ENCODE data around the gene SOX30.

SOX30 gene

GRCh38 chr5:157690690-157691433 is 38.6 kb upstream of the SOX30 start:
- Histone ChIP-seq H4K8ac (ENCODE audit: low read depth, low read length) (peak overlapping the region; percentile 65), H3K9ac (ENCODE audit: low read depth, low read length, poor library complexity) (no peak overlapping the region), H2AFZ (ENCODE audit: low read length) (no peak overlapping the region), H3K27ac (replicated peaks; ENCODE audit: low read length) (no peak overlapping the region), H3K4ac (ENCODE audit: low read length) (peak overlapping the region; percentile 23), H3K36me3 (replicated peaks in 1 of 2; ENCODE audit: control insufficient read depth in 2 of 2, insufficient read depth in 2 of 2, low read length in 2 of 2) (no peaks in the 10 kb centered on the region), H3K4me1 (ENCODE audit: control insufficient read depth in 2 of 2, insufficient read depth in 1 of 2, low read depth in 1 of 2, low read length in 2 of 2) (no peaks in the 10 kb centered on the region), H2AK5ac (ENCODE audit: low read depth, low read length) (peak overlapping the region; percentile 75), H2BK12ac (ENCODE audit: low read length) (no peak overlapping the region), H3K4me2 (ENCODE audit: insufficient read depth, low read length, poor library complexity, severe bottlenecking) (no peak overlapping the region), H3K18ac (ENCODE audit: low read length) (no peak overlapping the region), H2BK120ac (ENCODE audit: low read depth, low read length) (no peak overlapping the region), H3K79me1 (ENCODE audit: low read depth, low read length) (no peaks in the 10 kb centered on the region), H3K23ac (ENCODE audit: low read depth, low read length, poor library complexity) (no peak overlapping the region), H3K4me3 (ENCODE audit: low read length in 2 of 2) (no peak overlapping the region), H3K27me3 (ENCODE audit: control insufficient read depth in 3 of 3, insufficient read depth in 3 of 3, low read depth in 1 of 3, low read length in 3 of 3) (no peaks in the 10 kb centered on the region), H3K14ac (ENCODE audit: low read length) (peak overlapping the region; percentile 82), H2BK5ac (ENCODE audit: low read length) (no peak overlapping the region), H2BK15ac (ENCODE audit: low read length) (no peak overlapping the region), H3K9me3 (replicated peaks in 1 of 2; ENCODE audit: control insufficient read depth in 2 of 2, insufficient read depth in 1 of 2, low read depth in 1 of 2, low read length in 2 of 2) (peaks cover 0 to 3% of the 10 kb centered on the region in 2 donors), H4K91ac (ENCODE audit: low read depth, low read length, poor library complexity) (no peak overlapping the region)
- WGBS, 2 donors (ENCODE audit: extremely low coverage in 2 of 2, insufficient read length in 2 of 2, insufficient replicate concordance in 1 of 2) = no CpG with 5 or more reads among the region's 53 CpGs
- DNase-seq (ENCODE audit: low spot score) = no peak

- peak overlapping the region; percentile 82 for H3K14ac ChIP-seq (ENCODE audit: low read length)
- peaks cover 0 to 3% of the 10 kb centered on the region in 2 donors for H3K9me3 ChIP-seq (replicated peaks in 1 of 2; ENCODE audit: control insufficient read depth in 2 of 2, insufficient read depth in 1 of 2, low read depth in 1 of 2, low read length in 2 of 2)
- H3K4me1 ChIP-seq (ENCODE audit: control insufficient read depth in 2 of 2, insufficient read depth in 1 of 2, low read depth in 1 of 2, low read length in 2 of 2) = no peaks in the 10 kb centered on the region
- H3K9ac ChIP-seq (ENCODE audit: low read depth, low read length, poor library complexity) = no peak overlapping the region
- no peak overlapping the region for H2AFZ ChIP-seq (ENCODE audit: low read length)
- no peak for DNase-seq (ENCODE audit: low spot score)
- H3K27ac ChIP-seq (replicated peaks; ENCODE audit: low read length) = no peak overlapping the region
- no peaks in the 10 kb centered on the region for H3K36me3 ChIP-seq (replicated peaks in 1 of 2; ENCODE audit: control insufficient read depth in 2 of 2, insufficient read depth in 2 of 2, low read length in 2 of 2)
- H3K18ac ChIP-seq (ENCODE audit: low read length) = no peak overlapping the region
- H2BK12ac ChIP-seq (ENCODE audit: low read length) = no peak overlapping the region
- H3K23ac ChIP-seq (ENCODE audit: low read depth, low read length, poor library complexity) = no peak overlapping the region
- H2BK5ac ChIP-seq (ENCODE audit: low read length) = no peak overlapping the region
- no peak overlapping the region for H2BK120ac ChIP-seq (ENCODE audit: low read depth, low read length)
- H4K8ac ChIP-seq (ENCODE audit: low read depth, low read length) = peak overlapping the region; percentile 65
- no peak overlapping the region for H3K4ac ChIP-seq (ENCODE audit: low read length)
- WGBS, 2 donors (ENCODE audit: extremely low coverage in 2 of 2, insufficient read length in 2 of 2, insufficient replicate concordance in 1 of 2) = no CpG with 5 or more reads among the region's 52 CpGs
- H2AK5ac ChIP-seq (ENCODE audit: low read depth, low read length) = no peak overlapping the region
- no peaks in the 10 kb centered on the region for H3K27me3 ChIP-seq (ENCODE audit: control insufficient read depth in 3 of 3, insufficient read depth in 3 of 3, low read depth in 1 of 3, low read length in 3 of 3)
- H3K4me2 ChIP-seq (ENCODE audit: insufficient read depth, low read length, poor library complexity, severe bottlenecking) = no peak overlapping the region
- no peak overlapping the region for H2BK15ac ChIP-seq (ENCODE audit: low read length)
- H3K79me1 ChIP-seq (ENCODE audit: low read depth, low read length) = no peaks in the 10 kb centered on the region
- no peak overlapping the region for H4K91ac ChIP-seq (ENCODE audit: low read depth, low read length, poor library complexity)
- H3K4me3 ChIP-seq (ENCODE audit: low read length in 2 of 2) = no peak overlapping the region
Observed at GRCh38 chr5:157689942-157690689, 37.9 kb upstream of the SOX30 start.

GRCh38 chr5:157687198-157687554 is 34.9 kb upstream of the SOX30 start:
- no peaks in the 10 kb centered on the region for H3K79me1 ChIP-seq (ENCODE audit: low read depth, low read length)
- no peak overlapping the region for H3K4me3 ChIP-seq (ENCODE audit: low read length in 2 of 2)
- H3K9me3 ChIP-seq (replicated peaks in 1 of 2; ENCODE audit: control insufficient read depth in 2 of 2, insufficient read depth in 1 of 2, low read depth in 1 of 2, low read length in 2 of 2) = peaks cover 0 to 3% of the 10 kb centered on the region in 2 donors
- no peak overlapping the region for H2AFZ ChIP-seq (ENCODE audit: low read length)
- H4K8ac ChIP-seq (ENCODE audit: low read depth, low read length) = no peak overlapping the region
- no peak overlapping the region for H3K9ac ChIP-seq (ENCODE audit: low read depth, low read length, poor library complexity)
- no peaks in the 10 kb centered on the region for H3K36me3 ChIP-seq (replicated peaks in 1 of 2; ENCODE audit: control insufficient read depth in 2 of 2, insufficient read depth in 2 of 2, low read length in 2 of 2)
- H3K4me1 ChIP-seq (ENCODE audit: control insufficient read depth in 2 of 2, insufficient read depth in 1 of 2, low read depth in 1 of 2, low read length in 2 of 2) = no peaks in the 10 kb centered on the region
- H3K18ac ChIP-seq (ENCODE audit: low read length) = no peak overlapping the region
- no peak overlapping the region for H3K4ac ChIP-seq (ENCODE audit: low read length)
- H3K14ac ChIP-seq (ENCODE audit: low read length) = no peak overlapping the region
- no CpG with 5 or more reads among the region's 1 CpG for WGBS, 2 donors (ENCODE audit: extremely low coverage in 2 of 2, insufficient read length in 2 of 2, insufficient replicate concordance in 1 of 2)
- no peak overlapping the region for H3K27ac ChIP-seq (replicated peaks; ENCODE audit: low read length)
- H3K27me3 ChIP-seq (ENCODE audit: control insufficient read depth in 3 of 3, insufficient read depth in 3 of 3, low read depth in 1 of 3, low read length in 3 of 3) = no peaks in the 10 kb centered on the region
- H3K23ac ChIP-seq (ENCODE audit: low read depth, low read length, poor library complexity) = no peak overlapping the region
- H4K91ac ChIP-seq (ENCODE audit: low read depth, low read length, poor library complexity) = no peak overlapping the region
- no peak overlapping the region for H2BK5ac ChIP-seq (ENCODE audit: low read length)
- no peak overlapping the region for H2AK5ac ChIP-seq (ENCODE audit: low read depth, low read length)
- DNase-seq (ENCODE audit: low spot score) = no peak
- H2BK15ac ChIP-seq (ENCODE audit: low read length) = no peak overlapping the region
- H2BK12ac ChIP-seq (ENCODE audit: low read length) = no peak overlapping the region
- no peak overlapping the region for H3K4me2 ChIP-seq (ENCODE audit: insufficient read depth, low read length, poor library complexity, severe bottlenecking)
- no peak overlapping the region for H2BK120ac ChIP-seq (ENCODE audit: low read depth, low read length)

Data from neuronal stem cell (in vitro differentiated cells).